GM19240 (cell line): Measurements from ENCODE around the gene CBFB.
A peak's percentile ranks its signal among the peaks of the same experiment; 100 is the strongest.
"Not testable (repeated sequence)": the region's sequence is repeated elsewhere in the genome, so short reads cannot be mapped to it uniquely, and the experiment has no call there.

ENCODE experiments used
- DNase-seq: peaks from one replicate; pipeline ENCODE4 v3.0.0; 2011; ENCODE audit warnings: low spot score; ENCODE audit not compliant: insufficient read length

The CBFB gene

DNA sequence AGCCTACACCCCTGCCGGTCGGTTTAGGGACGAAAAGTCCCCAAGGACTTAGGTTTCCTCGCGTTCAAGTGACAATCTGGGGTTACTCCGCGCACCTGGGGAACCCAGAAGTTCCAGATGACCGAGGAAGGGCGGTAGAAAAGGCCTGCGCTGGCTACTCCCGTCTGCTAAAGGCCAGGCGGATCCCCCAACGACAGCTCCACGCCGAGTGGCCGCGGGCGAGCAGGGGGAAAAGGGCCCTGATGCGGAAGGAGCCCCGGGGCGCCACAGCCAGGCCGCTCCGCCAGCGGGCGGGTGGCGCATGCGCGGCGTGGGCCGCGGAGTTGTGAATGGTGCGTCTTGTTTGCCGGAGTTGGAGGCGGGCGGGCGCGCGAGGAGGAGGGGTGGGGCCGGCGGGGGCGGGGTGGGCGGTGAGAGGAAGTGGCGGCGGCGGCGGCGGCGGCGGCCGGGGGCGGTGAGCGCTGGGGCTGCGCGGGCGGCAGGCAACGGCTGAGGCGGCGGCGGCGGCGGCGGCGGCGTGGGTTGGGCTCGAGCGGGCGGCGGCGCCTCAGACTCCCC lies at the start of gene CBFB:
Gene CBFB, plus strand, starts transcription at position 454 of the 558 bp plus-strand sequence. CDS start 259 bp downstream, outside the sequence.
- DNase-seq: peak; percentile 94

DNA sequence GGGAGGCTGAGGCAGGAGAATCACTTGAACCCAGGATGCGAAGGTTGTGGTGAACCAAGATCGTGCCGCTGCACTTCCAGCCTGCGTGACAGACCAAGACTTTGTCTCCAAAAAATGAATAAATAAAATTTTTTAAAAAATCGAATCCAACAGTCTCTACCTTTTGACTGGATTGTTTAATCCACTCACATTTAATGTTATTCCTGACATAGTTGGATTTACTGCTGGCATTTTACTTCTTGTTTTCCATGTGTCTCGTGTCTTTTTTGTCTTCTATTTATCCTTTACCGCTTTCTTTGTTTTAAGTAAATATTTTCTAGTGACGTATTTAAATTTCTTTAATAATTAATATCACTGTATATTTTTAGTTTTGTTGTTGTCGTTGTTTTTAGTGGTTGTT lies 45.9 kb upstream of the CBFB start:
- no peak for DNase-seq

DNA sequence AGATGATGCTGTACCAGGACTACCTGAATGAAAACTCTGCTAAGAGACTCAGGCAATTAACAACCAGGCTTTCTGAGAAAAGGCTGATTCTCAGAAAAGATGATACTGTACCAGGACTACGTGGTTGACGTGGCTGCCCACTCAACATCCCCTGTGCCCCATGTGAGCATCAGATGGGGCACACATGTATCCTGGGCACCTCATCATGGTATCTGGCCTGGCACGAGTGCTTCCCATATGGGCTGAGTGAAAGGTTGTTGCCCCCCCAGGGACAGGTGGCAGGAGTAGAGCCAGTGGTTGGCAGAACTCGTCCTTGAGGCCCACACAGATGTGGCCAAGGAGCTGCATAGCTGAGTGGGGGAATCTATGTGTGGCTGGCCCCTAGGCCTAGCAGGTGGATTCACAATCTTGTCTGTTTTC lies 44.0 kb upstream of the CBFB start:
- DNase-seq: no peak

DNA sequence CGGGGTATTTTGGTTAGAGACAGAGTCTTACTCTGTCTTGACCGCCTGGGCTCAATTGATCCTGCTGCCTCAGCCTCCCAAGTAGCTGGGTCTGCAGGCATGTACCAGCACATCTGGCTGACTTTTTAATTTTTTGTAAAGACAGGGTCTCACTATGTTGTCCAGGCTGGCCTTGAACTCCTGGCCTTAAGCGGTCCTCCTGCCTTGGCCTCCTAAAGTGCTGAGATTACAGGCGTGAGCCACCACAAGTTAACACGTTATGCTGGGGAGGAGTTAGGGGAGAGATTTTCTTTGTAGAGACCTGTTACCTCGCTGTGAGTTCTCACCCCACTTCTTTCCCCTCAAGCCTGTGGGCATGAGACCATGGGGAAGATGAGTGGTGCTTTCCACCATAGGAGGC lies 42.4 kb upstream of the CBFB start:
- no peak for DNase-seq

DNA sequence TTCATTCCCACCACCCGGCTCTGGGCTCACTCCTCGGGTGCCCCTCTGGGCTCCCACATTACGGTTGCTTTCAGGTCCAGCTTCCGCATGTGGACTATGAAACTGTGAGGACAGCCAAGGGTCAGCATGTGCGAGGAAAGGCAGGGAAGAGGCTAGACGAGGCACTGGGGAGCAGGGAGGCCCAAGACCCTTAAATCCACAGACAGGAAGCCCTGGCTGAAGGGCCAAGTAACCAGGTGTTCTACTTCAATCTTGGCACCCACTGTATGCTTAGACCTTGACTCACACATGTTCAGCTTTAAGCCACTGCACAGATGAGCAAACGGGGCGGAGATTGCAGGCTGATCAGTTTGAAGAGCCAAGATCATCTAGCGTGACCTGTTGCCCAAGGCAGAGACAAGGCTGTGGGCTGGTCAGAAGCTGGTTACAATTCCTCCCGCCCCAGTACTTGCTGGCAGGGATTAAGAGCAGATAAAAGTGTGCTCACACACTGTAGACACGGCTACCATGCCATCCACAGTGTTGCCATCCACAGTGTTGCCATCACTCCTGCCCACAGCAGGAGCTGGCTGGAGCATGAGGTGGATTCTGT lies 40.7 kb upstream of the CBFB start, which contains the start of gene CES4A:
Gene CES4A, plus strand, starts transcription at position 393 of the 592 bp plus-strand sequence. Its CDS starts 184 bp downstream, at position 577.
- no peak for DNase-seq

DNA sequence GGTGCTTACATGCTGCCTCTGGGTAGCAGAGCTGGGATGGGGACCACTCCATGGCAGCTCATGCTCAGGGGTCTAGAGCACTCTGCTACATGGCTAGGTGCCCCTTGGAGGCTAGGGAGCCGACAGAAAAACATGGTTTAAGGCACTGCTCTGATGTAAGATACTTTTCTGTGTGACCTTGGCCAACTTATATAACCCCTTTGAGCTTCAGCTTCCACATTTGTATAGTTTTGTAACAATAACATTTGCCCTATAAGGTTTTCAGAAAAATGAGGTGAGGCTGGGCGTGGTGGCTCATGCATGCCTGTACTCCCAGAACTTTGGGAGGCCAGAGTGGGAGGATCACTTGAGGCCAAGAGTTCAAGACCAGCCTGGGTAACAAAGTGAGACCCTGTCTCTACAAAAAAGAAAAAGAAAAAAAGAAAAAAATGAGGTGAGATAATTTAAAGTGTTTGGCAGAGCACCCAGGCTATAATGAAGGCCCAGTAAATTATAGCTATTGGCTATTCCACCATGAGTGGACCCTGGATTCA lies 37.3 kb upstream of the CBFB start:
- no peak for DNase-seq

DNA sequence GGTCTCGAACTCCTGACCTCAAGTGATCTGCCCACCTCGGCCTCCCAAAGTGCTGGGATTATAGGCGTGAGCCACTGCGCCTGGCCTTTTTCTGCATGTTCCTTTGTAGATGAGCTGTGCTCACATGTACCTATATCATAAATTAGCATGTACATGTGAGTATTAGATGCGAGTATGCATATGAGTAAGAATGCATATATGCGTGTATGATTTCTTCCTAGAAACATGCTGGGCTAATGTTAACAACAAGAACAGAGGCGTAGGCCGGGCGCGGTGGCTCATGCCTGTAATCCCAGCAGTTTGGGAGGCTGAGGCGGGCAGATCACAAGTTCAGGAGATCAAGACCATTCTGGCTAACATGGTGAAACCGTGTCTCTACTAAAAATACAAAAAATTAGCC lies 35.4 kb upstream of the CBFB start:
- not testable (repeated sequence) for DNase-seq

DNA sequence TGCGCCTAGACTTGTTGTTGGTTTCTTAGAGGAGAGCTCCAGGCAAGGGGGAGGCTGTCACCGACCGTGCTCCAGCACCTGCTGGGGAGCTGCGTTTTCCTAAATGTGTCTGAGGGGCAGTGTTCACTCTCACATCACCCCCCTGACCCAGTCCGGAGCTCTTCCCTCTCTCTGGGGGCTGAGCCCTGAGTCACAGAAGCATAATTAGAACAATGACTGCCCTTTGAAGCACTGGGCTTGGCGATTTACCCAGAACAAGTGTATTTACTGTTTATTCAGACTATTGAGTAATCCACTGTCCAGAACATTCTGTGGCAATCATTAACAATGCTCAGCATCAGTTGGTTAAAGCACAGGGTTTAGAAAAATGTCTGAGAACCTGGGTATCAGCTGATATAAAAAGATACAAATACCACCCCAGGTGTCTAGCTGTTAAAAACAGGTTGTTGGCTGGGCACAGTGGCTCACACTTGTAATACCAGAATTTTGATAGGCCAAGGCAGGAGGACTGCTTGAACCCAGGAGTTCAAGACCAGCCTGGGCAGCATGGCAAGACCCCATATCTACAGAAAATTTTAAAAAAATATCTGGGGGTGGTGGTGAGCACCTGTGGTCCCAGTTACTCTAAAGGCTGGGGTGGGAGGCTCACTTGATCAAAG lies 32.5 kb upstream of the CBFB start:
- DNase-seq: no peak

DNA sequence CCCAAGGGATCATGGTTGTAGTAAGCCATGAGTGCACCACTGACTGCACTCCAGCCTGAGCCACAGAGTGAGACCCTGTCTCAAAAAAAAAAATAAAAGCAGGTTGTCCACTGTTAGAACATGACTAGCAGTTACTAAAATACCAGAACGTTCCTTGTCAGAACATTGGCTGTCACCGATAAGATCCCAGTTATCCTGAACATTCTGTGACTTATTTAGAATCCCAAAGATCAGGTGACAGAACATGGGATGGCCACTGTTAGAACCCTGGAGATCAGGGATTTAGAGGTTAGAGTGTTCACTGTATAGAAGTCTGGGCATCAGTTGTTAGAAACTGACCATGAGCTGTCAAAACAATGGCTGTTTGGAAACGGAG lies 32.0 kb upstream of the CBFB start:
- DNase-seq: no peak

DNA sequence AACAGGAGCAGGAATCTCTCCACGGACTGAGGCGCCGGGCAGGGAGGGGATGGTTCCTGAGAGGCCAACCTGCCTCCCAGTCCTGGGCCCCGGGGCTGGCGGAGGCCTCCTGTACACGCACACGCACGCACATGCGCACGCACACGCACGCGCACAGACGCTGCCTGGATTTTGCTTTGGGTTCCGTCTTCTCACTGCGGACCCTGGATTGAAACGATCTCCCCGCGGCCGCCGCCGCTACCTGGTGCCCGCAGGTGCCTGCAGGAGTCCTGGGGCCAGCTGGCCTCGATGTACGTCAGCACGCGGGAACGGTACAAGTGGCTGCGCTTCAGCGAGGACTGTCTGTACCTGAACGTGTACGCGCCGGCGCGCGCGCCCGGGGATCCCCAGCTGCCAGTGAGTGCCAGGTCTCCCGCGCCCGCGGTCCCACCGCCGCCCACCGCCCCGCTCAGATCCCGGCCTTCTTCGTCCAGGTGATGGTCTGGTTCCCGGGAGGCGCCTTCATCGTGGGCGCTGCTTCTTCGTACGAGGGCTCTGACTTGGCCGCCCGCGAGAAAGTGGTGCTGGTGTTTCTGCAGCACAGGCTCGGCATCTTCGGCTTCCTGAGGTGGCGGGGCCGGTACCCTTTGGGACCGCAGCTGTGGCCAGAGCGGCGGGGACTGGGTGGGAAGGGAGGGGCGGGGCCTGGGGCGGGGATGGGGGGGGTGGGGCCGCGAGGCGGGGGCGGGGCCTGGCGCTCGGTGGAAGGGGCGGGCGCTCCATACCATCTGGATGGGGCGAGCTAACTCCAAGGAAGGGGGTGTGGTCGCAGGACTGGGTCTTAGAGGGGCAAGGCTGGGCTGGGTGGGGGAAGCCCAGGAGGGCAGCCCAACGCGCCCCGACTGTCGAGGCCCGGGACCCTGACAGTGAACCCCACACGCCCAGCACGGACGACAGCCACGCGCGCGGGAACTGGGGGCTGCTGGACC lies 28.3 kb upstream of the CBFB start:
- no peak for DNase-seq

DNA sequence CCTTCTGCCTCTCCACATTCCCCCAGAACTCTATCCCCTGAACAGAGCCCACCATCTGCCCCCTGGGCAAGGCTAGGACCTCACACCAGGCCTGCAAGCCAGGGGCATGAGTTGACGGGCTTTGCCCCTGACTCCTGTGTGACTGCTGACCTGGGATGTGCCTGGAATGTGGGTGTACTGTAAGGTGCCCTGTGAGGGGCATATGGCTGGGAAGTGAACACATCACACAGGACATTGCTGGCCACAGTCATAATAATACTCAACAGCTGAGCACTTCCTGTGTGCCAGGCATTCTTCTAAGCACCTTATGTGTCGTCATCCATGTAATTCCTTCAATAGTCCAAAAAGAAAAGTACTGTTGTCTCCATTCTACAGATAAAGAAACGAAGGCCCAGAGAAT lies 27.2 kb upstream of the CBFB start:
- no peak for DNase-seq

DNA sequence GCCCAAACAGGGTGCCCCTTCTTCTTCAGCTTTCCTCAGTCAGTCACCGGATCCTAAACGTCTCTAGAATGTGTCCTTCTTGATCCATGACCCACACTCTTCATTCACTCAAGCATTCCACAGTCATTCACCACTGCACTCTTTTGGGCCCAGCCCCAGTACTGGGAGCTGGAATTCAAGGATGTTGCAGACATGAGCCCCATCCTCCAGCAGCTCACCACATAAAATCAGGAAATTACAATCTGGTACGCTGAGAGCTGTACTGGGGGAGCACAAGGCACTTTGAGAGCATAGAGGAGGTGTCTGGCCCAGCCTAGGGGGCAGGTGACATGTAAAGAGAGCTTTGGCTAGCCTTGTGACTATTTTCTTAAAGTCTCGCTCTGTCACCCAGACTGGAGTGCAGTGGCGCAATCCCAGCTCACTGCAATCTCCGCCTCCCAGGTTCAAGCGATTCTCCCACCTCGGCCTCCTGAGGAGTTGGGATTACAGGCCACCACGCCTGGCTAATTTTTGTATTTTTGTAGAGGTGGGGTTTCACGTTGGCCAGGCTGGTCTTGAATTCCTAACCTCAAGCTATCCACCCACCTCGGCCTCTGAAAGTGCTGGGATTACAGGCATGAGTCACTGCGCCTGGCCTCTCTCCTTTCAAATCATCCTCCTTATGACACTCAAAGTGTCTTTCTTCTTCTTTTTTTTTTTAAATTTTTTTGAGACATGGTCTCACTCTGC lies 21.9 kb upstream of the CBFB start:
- no peak for DNase-seq

DNA sequence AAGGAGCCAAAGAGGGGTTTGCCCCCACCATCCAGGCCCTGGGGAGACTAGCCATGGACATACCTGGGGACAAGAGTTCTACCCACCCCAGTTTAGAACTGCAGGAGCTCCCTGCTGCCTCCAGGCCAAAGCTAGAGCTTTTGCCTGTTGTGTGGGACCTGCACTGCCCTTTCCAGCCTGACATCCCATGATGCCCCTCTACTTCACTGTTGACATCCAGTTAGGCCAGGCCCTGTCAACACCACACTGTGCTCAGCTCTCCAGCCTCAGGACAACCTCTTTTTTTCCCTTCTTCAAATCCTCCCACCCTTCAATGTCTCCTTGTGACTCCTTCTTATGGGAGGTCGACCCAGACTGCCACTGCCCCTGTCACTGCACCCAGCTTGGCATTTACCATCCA lies 19.8 kb upstream of the CBFB start:
- no peak for DNase-seq

DNA sequence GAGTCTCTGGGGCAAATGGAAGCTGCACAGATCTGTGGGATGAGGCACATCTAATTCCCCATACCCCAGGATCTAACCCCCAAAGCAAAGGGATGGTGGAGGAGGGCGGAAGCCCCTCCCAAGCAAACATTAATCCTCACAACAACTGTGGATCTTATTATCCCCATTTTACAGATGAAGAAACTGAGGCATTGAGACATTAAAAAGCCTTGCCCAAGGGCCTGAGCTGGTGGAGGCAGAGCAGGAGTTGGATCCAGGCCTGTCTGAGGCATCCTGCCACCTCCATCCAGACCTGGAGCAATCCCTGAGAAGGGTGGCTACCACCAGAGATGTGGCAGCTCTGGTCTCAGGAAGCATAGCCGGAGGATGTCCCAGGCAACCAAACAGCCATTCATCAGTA lies 17.7 kb upstream of the CBFB start:
- no peak for DNase-seq

DNA sequence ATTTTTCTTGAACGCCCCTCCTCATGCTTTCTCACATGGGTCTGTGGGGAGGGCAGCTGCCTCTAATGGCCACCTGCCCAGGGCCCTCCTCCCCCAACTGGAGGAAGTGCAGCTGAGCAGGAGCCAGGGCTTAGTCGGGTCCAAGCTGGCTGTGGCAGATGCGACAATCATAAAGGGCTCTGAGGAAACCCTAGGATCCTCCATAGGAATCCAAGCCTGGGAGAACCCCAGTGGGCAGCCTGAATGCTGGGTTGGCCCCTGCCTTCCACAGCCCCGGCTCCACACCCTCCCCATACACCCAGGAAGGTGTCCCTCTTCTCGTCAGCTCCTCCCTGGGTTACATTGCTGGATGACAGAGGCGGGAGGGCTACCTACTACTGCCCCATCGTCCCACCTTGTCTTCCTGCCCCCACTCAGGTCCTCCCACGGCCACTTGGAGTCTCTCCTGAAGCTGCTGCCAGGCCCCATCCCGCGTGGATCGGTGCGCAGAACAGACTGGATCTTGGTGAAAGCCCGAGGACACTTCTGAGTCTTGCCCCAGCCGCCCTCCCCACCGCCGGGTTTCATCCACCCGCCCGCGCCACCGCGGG lies 15.6 kb upstream of the CBFB start:
- DNase-seq: no peak

DNA sequence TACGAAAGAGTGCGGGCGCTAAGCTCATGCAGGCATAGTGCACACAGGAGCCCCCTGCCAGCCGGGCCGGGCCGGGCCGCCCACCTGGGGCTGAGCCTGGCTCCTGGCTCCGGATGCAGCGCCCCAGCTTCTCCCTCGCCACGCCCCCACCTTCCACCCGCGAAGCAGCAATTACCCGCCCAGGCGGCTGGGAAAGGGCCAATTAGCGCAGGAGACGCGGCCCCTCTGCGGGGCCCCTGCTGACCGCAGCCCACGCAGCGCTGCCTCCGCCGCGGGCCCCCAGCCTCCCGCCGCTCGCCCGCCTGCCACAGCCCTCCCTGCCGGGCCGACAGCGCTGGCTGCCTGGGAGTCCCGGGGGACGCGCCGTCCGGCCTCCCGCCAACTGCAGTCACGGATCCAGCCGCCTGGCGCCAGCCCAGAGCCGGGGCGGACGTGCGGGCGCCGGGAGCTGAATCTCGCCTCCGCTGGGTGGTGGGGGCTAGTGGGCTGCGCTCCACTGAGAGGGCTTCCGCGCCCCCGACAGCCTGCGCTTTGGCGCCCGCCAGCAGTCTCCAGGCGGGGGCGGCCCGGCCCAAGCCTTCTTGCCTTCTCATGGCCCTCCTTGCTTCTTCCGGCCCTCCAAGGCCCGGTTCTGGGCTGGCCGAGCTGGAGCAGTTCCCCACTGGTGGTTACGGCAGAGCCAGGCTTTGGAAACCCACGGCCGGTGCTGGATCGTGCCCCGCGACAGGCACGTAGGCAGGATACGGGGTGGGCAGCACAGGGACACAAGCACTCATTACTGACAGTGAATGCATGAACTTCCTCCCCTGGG lies 14.9 kb upstream of the CBFB start:
- DNase-seq: no peak

DNA sequence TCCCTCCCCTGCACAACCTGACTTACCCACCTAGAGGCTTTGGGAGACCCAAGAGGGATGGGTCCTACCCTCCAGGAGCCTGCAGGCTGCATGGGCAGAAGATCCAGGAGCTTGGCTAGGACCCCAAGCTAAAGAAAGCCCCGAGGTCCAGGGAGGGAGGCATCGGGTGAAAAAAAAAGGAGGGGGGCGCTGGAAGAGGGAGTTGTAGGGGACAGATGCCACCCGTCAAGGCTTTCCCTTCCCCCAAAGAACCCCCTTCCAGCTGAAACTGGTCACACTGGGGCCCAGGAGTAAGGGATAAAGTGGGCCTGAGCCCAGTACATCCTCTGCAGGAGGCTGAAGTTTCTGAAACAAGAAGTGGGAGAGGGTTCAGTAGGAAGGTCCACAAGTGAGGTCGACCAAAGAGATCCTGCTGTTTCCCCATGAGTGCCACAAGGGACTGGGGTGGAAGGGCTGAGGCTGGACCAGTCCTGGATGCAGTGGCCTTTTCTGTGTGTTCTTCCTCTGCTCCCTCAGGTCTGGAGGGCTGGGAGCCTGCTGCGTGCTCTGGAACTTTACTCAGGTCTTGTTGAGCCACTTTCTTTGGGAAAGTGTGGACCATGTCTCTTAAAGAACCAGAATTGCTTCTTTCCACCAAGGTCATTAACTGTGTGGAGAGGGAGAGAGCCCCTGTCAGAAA lies 14.2 kb upstream of the CBFB start:
- no peak for DNase-seq

DNA sequence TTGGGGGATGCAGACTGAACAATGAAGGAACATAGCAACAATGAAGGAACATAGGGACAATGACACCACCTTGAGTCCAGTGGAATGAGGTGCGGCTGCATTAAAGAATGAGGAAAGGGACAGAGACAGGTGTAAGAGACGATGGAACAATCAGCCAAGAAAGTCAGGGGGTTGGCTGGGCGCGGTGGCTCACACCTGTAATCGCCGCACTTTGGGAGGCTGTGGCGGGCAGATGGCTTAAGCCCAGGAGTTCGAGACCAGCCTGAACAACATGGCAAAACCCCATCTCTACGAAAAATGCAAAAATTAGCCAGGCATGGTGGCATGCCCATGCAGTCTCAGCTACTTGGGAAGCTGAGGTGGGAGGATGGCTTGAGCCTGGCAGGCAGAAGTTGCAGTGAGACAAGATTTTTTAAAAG lies 13.6 kb upstream of the CBFB start:
- DNase-seq: no peak

DNA sequence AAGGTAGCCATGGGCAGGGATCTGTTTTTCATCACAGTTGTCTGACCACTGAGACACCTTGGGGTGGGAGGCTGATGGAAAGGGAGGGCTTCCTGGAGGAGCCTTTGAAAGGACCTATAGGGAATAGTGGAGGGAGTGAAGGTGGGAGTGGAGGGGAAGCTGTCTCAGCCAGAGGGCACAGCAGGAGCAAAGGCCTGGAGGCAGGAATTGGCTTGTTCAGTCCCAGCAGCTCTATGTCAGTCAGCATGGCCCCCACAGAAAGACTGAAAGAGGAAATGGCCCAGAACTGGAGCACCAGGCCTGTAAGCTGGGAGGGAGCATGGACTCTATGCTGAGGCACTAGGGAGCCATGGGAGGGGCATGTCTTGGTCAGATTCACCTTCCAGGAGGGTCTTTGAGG lies 12.8 kb upstream of the CBFB start:
- DNase-seq: no peak
